HPDE6-E6E7 (cell line): ENCODE results near the gene TPGS1.

Experiments used
- DNase-seq: peaks from one replicate; pipeline ENCODE4 v3.0.0; 2011; ENCODE audit warnings: missing footprints; ENCODE audit errors: extremely low spot score

The TPGS1 gene

GRCh38 chr19:539429-540030 is 32.2 kb downstream of the TPGS1 start:
- DNase-seq: no peak

- no peak for DNase-seq
Measured at GRCh38 chr19:540867-541637, 33.8 kb downstream of the TPGS1 start.

- DNase-seq: no peak
Measured at GRCh38 chr19:541699-542098, 34.4 kb downstream of the TPGS1 start.

- no peak for DNase-seq
Measured at GRCh38 chr19:542173-542866, 35.0 kb downstream of the TPGS1 start.

- DNase-seq: no peak
Measured at GRCh38 chr19:543910-544608, 36.8 kb downstream of the TPGS1 start, which contains the start of gene GZMM. TSS of gene GZMM (plus strand) at chr19:544053. CDS start at chr19:544072, 19 bp downstream.

- no peak for DNase-seq
Measured at GRCh38 chr19:547117-547516, 39.8 kb downstream of the TPGS1 start.

- no peak for DNase-seq
Measured at GRCh38 chr19:547836-548720, 40.8 kb downstream of the TPGS1 start.

GRCh38 chr19:548886-549830 is 41.9 kb downstream of the TPGS1 start:
- no peak for DNase-seq

GRCh38 chr19:554817-555216 is 47.5 kb downstream of the TPGS1 start:
- no peak for DNase-seq

- no peak for DNase-seq
Measured at GRCh38 chr19:555474-555808, 48.1 kb downstream of the TPGS1 start.

GRCh38 chr19:556611-557382 is 49.5 kb downstream of the TPGS1 start:
- DNase-seq: no peak

- DNase-seq: no peak
Measured at GRCh38 chr19:558770-559439, 51.6 kb downstream of the TPGS1 start.

GRCh38 chr19:560121-560520 is 52.8 kb downstream of the TPGS1 start:
- DNase-seq: no peak

- no peak for DNase-seq
Measured at GRCh38 chr19:566403-566802, 59.1 kb downstream of the TPGS1 start.

- DNase-seq: no peak
Measured at GRCh38 chr19:566844-567243, 59.5 kb downstream of the TPGS1 start.

- no peak for DNase-seq
Measured at GRCh38 chr19:567296-567900, 60.1 kb downstream of the TPGS1 start.
